A673 (cell line): ENCODE measurements around the gene GBP1.

Experiments used
- EZH2 ChIP-seq: fragments of 200-600 bp; sonication (generic); IDR thresholded peaks from 2 replicates; pipeline ENCODE4 v1.6.1; 2017; ENCODE audit warnings: borderline replicate concordance, low read depth, mild to moderate bottlenecking, mixed read lengths, antibody characterized with exemption, low read length; ENCODE audit not compliant: poor library complexity, severe bottlenecking
- TF ChIP-seq, protein P1 (sequence below): fragments of 300-800, 200-600 bp; sonication (generic); conservative IDR thresholded peaks from 2 replicates; pipeline ENCODE4 v1.5.1; 2017; ENCODE audit warnings: low read depth, mild to moderate bottlenecking, antibody characterized with exemption, low read length, moderate library complexity, mixed read lengths

DNA sequence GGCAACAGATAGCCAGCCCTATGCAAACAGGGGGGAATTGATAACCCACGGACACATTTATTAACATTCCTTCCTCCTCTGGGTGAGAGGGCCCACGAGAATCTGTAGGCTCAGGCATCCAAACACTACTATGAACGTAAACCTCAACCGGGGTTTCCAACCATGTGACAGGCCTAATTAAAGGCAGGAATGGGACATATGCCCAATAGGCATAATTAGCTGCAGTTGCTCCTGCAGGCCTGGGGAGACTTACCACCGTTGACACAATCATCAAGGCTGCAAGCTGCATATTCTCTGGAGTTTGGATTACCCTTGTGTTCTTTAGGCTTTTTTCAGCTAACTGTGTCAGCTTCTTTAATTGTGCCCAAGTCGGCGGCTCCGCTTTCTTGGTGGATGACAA, 22.2 kb upstream of the GBP1 start:
- TF ChIP-seq, protein P1, sequence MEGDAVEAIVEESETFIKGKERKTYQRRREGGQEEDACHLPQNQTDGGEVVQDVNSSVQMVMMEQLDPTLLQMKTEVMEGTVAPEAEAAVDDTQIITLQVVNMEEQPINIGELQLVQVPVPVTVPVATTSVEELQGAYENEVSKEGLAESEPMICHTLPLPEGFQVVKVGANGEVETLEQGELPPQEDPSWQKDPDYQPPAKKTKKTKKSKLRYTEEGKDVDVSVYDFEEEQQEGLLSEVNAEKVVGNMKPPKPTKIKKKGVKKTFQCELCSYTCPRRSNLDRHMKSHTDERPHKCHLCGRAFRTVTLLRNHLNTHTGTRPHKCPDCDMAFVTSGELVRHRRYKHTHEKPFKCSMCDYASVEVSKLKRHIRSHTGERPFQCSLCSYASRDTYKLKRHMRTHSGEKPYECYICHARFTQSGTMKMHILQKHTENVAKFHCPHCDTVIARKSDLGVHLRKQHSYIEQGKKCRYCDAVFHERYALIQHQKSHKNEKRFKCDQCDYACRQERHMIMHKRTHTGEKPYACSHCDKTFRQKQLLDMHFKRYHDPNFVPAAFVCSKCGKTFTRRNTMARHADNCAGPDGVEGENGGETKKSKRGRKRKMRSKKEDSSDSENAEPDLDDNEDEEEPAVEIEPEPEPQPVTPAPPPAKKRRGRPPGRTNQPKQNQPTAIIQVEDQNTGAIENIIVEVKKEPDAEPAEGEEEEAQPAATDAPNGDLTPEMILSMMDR = no peak
- no peak for TF ChIP-seq EZH2
